PC-3 (cell line): Measurements from ENCODE around the gene CAPN8. TPM values are rescaled to one million over a fixed set of nuclear protein-coding genes. Genes with fewer than 3 reads are reported as not detected.
A peak's percentile ranks its signal among the peaks of the same experiment; 100 is the strongest.

Experiments used
- ATAC-seq: fragments of 200-7000 bp; cut with Tn5 transposase; 2 replicates; pipeline ENCODE4 v1.9.1; 2020; ENCODE audit warnings: mild to moderate bottlenecking, moderate library complexity
- BruUV-seq: library from RNA; stranded (reverse); fragments of 400-500 nt; replicated peaks from 2 replicates; lab custom pipeline; 2021; lab: Mats Ljungman, UMichigan
- CTCF ChIA-PET: fragments of 300-600 bp; sonication (Branson Sonifier 250); formaldehyde crosslinking; loops from one replicate; lab custom pipeline; 2022; ENCODE audit warnings: antibody characterized with exemption; lab: Charles Lee
- POLR2A ChIA-PET: fragments of 300-600 bp; sonication (Branson Sonifier 250); formaldehyde crosslinking; loops from one replicate; lab custom pipeline; 2022; ENCODE audit warnings: antibody characterized with exemption; ENCODE audit not compliant: unreplicated experiment; lab: Charles Lee
- DNase-seq: peaks from one replicate; pipeline ENCODE4 v3.0.0-alpha.2; 2015
- H2AFZ ChIP-seq: fragments of 300-600 bp; sonication (generic); 2 replicates; pipeline ENCODE4 v1.6.0; 2016; ENCODE audit warnings: antibody characterized with exemption, low read length
- H3F3A ChIP-seq: fragments of 300-600 bp; sonication (generic); one replicate; pipeline ENCODE4 v1.6.0; 2017; ENCODE audit warnings: antibody characterized with exemption, low read length, control low read depth, mild to moderate bottlenecking; ENCODE audit not compliant: unreplicated experiment
- H3K27ac ChIP-seq: fragments of 300-600 bp; sonication (generic); 2 replicates; pipeline ENCODE4 v1.5.1; 2016; ENCODE audit warnings: mild to moderate bottlenecking, low read length
- H3K27me3 ChIP-seq: fragments of 300-600 bp; sonication (generic); 2 replicates; pipeline ENCODE4 v1.6.1; 2016; ENCODE audit warnings: low read length, mixed read lengths
- H3K36me3 ChIP-seq: fragments of 300-600 bp; sonication (generic); 2 replicates; pipeline ENCODE4 v1.6.1; 2016; ENCODE audit warnings: low read depth, mixed run types, low read length, mixed read lengths
- H3K4me1 ChIP-seq: fragments of 300-600 bp; sonication (generic); 2 replicates; pipeline ENCODE4 v1.5.1; 2016; ENCODE audit warnings: low read length; ENCODE audit not compliant: insufficient read depth
- H3K4me2 ChIP-seq: fragments of 300-600 bp; sonication (generic); 2 replicates; pipeline ENCODE4 v1.6.0; 2016; ENCODE audit warnings: low read length
- H3K4me3 ChIP-seq: fragments of 300-600 bp; sonication (generic); 2 replicates; pipeline ENCODE4 v1.5.1; 2016; ENCODE audit warnings: mild to moderate bottlenecking, low read length, mixed read lengths
- H3K79me2 ChIP-seq: fragments of 300-600 bp; sonication (generic); 2 replicates; pipeline ENCODE4 v1.6.1; 2017; ENCODE audit warnings: low read length, mixed read lengths
- H3K9ac ChIP-seq: fragments of 300-600 bp; sonication (generic); 2 replicates; pipeline ENCODE4 v1.6.0; 2016; ENCODE audit warnings: mild to moderate bottlenecking, low read length
- H3K9me2 ChIP-seq: fragments of 300-600 bp; sonication (generic); replicated peaks from 2 replicates; pipeline ENCODE4 v1.6.1; 2016; ENCODE audit warnings: mixed run types, low read length, mixed read lengths
- H3K9me3 ChIP-seq: fragments of 300-600 bp; sonication (generic); 2 replicates; pipeline ENCODE4 v1.6.1; 2016; ENCODE audit warnings: low read length, mixed read lengths
- H4K20me1 ChIP-seq: fragments of 300-600 bp; sonication (generic); 2 replicates; pipeline ENCODE4 v1.6.1; 2016; ENCODE audit warnings: low read length, mixed read lengths
- EZH2 ChIP-seq: fragments of 300-600 bp; sonication (generic); IDR thresholded peaks from one replicate; pipeline ENCODE4 v1.6.1; 2017; ENCODE audit warnings: antibody characterized with exemption, mild to moderate bottlenecking, low read length; ENCODE audit not compliant: unreplicated experiment
- EZH2phosphoT487 ChIP-seq: fragments of 300-600 bp; sonication (generic); IDR thresholded peaks from 2 replicates; pipeline ENCODE4 v1.6.1; 2018; ENCODE audit warnings: mild to moderate bottlenecking, antibody characterized with exemption, low read length, borderline replicate concordance
- intact Hi-C: fragments of 100-400 bp; cut with micrococcal nuclease; formaldehyde crosslinking; loops from 2 replicates; pipeline ENCODE4 v1.9.0; 2023
- total RNA-seq: library from RNA; depleted of rRNA; stranded (reverse); fragments of >200 nt; gene quantifications from 2 replicates; pipeline ENCODE4 v1.2.3, GENCODE V29; 2014
- TF ChIP-seq, protein P1 (sequence below): fragments of 300-600 bp; sonication (generic); conservative IDR thresholded peaks from 2 replicates; pipeline ENCODE4 v1.5.1; 2017; ENCODE audit warnings: antibody characterized with exemption, low read depth, mild to moderate bottlenecking, low read length

The CAPN8 gene
- total RNA-seq, 1 experiment from 2014 or later: 5.9 TPM

- H3K9me2 ChIP-seq: no peaks in the 10 kb centered on the region; the same call in 1 of the 2 replicates
- TF ChIP-seq, protein P1, sequence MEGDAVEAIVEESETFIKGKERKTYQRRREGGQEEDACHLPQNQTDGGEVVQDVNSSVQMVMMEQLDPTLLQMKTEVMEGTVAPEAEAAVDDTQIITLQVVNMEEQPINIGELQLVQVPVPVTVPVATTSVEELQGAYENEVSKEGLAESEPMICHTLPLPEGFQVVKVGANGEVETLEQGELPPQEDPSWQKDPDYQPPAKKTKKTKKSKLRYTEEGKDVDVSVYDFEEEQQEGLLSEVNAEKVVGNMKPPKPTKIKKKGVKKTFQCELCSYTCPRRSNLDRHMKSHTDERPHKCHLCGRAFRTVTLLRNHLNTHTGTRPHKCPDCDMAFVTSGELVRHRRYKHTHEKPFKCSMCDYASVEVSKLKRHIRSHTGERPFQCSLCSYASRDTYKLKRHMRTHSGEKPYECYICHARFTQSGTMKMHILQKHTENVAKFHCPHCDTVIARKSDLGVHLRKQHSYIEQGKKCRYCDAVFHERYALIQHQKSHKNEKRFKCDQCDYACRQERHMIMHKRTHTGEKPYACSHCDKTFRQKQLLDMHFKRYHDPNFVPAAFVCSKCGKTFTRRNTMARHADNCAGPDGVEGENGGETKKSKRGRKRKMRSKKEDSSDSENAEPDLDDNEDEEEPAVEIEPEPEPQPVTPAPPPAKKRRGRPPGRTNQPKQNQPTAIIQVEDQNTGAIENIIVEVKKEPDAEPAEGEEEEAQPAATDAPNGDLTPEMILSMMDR: no peak
- TF ChIP-seq EZH2phosphoT487 (no peak), EZH2 (no peak)
- H3K4me1 ChIP-seq: peaks cover 50% of the 10 kb centered on the region
- peak overlapping the region; percentile 75 for H3K27ac ChIP-seq
- CTCF ChIA-PET: no interaction called here
- H3K27me3 ChIP-seq: no peaks in the 10 kb centered on the region
- no peaks in the 10 kb centered on the region for H4K20me1 ChIP-seq
- DNase-seq (peak; percentile 87), ATAC-seq (peak; percentile 33)
- POLR2A ChIA-PET: no interaction called here
- peak overlapping the region; percentile 18; the same call in 1 of the 2 replicates for H3K4me3 ChIP-seq
- peaks cover 11% of the 10 kb centered on the region; the same call in 1 of the 2 replicates for H3K9me3 ChIP-seq
- peak overlapping the region; percentile 24; the same call in 1 of the 2 replicates for H3K4me2 ChIP-seq
- H3K79me2 ChIP-seq: no peaks in the 10 kb centered on the region
- BruUV-seq: no TSS peak
- peaks cover 4% of the 10 kb centered on the region for H3F3A ChIP-seq
- no peak overlapping the region for H2AFZ ChIP-seq
- no peaks in the 10 kb centered on the region for H3K36me3 ChIP-seq
- H3K9ac ChIP-seq: no peak overlapping the region
- intact Hi-C loops: no loop called here
These were observed 26.2 kb downstream of the CAPN8 start for GRCh38 chr1:223639331-223639749.

- Histone ChIP-seq H3K4me2 (peak overlapping the region; percentile 45), H3K79me2 (no peaks in the 10 kb centered on the region), H3K4me1 (peaks cover 36% of the 10 kb centered on the region), H3K9me2 (no peaks in the 10 kb centered on the region; the same call in 1 of the 2 replicates), H3K9me3 (peaks cover 6% of the 10 kb centered on the region; the same call in 1 of the 2 replicates), H3K4me3 (no peak overlapping the region), H4K20me1 (no peaks in the 10 kb centered on the region), H3K27ac (peak overlapping the region; percentile 19), H3K9ac (no peak overlapping the region), H3F3A (peaks cover 4% of the 10 kb centered on the region), H3K27me3 (no peaks in the 10 kb centered on the region), H2AFZ (no peak overlapping the region), H3K36me3 (no peaks in the 10 kb centered on the region)
- TF ChIP-seq EZH2phosphoT487 (no peak), EZH2 (no peak)
- TF ChIP-seq, protein P1: no peak
- POLR2A ChIA-PET: no interaction called here
- intact Hi-C loops: no loop called here
- BruUV-seq: no TSS peak
- ATAC-seq: no peak
- CTCF ChIA-PET: no interaction called here
- DNase-seq: no peak
These were observed 30.3 kb downstream of the CAPN8 start for GRCh38 chr1:223635236-223635635.

DNA sequence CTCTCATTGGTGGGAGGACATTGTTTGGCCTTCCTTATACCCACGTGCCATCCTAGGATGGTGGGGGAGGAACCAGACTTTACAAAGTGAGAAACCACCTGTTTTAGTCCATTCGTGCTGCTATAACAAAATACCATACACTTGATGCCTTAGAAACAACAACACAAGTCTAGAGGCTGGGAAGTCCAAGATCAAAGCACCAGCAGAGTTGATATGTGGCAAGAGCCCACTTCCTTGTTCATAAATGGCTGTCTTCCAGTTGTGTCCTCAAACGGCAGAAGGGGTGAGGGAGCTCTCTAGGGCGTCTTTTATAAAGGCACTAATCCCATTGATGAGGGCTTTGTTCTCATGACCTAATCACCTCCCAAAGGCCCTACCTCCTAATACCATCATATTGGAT, 31.1 kb downstream of the CAPN8 start:
- H3K36me3 ChIP-seq: no peaks in the 10 kb centered on the region
- no peaks in the 10 kb centered on the region for H4K20me1 ChIP-seq
- no peaks in the 10 kb centered on the region; the same call in 1 of the 2 replicates for H3K9me2 ChIP-seq
- no peak overlapping the region for H3K9ac ChIP-seq
- H3K9me3 ChIP-seq: no peaks in the 10 kb centered on the region
- no TSS peak for BruUV-seq
- POLR2A ChIA-PET: no interaction called here
- DNase-seq: no peak
- intact Hi-C loops: no loop called here
- no peak overlapping the region for H2AFZ ChIP-seq
- no peaks in the 10 kb centered on the region for H3K27me3 ChIP-seq
- TF ChIP-seq EZH2: no peak
- no peak for TF ChIP-seq EZH2phosphoT487
- TF ChIP-seq, protein P1: no peak
- H3F3A ChIP-seq: no peaks in the 10 kb centered on the region
- H3K27ac ChIP-seq: no peak overlapping the region
- peaks cover 30% of the 10 kb centered on the region for H3K4me1 ChIP-seq
- no peak for ATAC-seq
- H3K79me2 ChIP-seq: no peaks in the 10 kb centered on the region
- no peak overlapping the region for H3K4me3 ChIP-seq
- CTCF ChIA-PET: no interaction called here
- no peak overlapping the region for H3K4me2 ChIP-seq
